Psoas muscle (tissue), 8 donors: Measurements from ENCODE around the gene BRME1. TPM values are rescaled to one million over a fixed set of nuclear protein-coding genes. Genes with fewer than 3 reads are reported as not detected.
A peak's percentile ranks its signal among the peaks of the same experiment; 100 is the strongest.

Experiments used
- ATAC-seq, 4 donors: fragments of 200-7000 bp; cut with Tn5 transposase; one replicate each; pipeline ENCODE4 v1.9.1; 2020; ENCODE audit warnings: moderate library complexity in 3 of 4, mild to moderate bottlenecking in 2 of 4
- DNase-seq, 2 donors: peaks; one replicate each; pipeline ENCODE4 v3.0.0-alpha.2; 2020
- H3K27ac ChIP-seq: fragments of 200-600 bp; one replicate; pipeline ENCODE4 v1.8.0; 2022
- H3K27me3 ChIP-seq, 3 donors: fragments of 200-600 bp in 1 of 3; one replicate each; pipeline versions ENCODE4 v1.6.1 to v1.8.0; 2013 to 2022; ENCODE audit warnings: low read length in 2 of 3, mild to moderate bottlenecking in 2 of 3, moderate library complexity in 1 of 3; ENCODE audit not compliant: insufficient read depth in 3 of 3
- H3K36me3 ChIP-seq, 2 donors: fragments of 200-600 bp in 1 of 2; one replicate each; pipeline versions ENCODE4 v1.6.1 to v1.8.0; 2013 to 2022; ENCODE audit warnings: low read depth in 1 of 2, mild to moderate bottlenecking in 1 of 2, moderate library complexity in 1 of 2; ENCODE audit not compliant: insufficient read depth in 1 of 2
- H3K4me1 ChIP-seq: fragments of 200-600 bp; one replicate; pipeline ENCODE4 v1.8.0; 2022
- H3K4me3 ChIP-seq: fragments of 200-600 bp; one replicate; pipeline ENCODE4 v1.8.0; 2022; ENCODE audit warnings: mild to moderate bottlenecking
- H3K9me3 ChIP-seq: fragments of 200-600 bp; one replicate; pipeline ENCODE4 v1.8.0; 2022
- WGBS, 3 donors: extraction: QIAGEN DNeasy Blood & Tissue Kit; methylation state at CpG; one replicate each; pipeline versions ENCODE4 v1.1.6 to v1.1.7; 2013; 5-methylcytosine and 5-hydroxymethylcytosine counted together
- intact Hi-C, 2 donors: fragments of 100-400 bp; cut with DNase I; formaldehyde crosslinking; loops; one replicate each; pipeline versions ENCODE4 v1.11.0 to v1.14.2; 2022
- long read RNA-seq, 2 donors: library from polyadenylated mRNA; unstranded; transcript quantifications; one replicate each; pipeline ENCODE4 v2.0.0, GENCODE V29; 2021
- polyA plus RNA-seq, 3 donors: library from polyadenylated mRNA; stranded (reverse); fragments of 200-250 nt; gene quantifications; one replicate each; pipeline ENCODE4 v1.2.3, GENCODE V29; 2013
- total RNA-seq, 4 donors: library from RNA; stranded (reverse); fragmentation: NEBNext Ultra II Directional in 2 of 4; extraction: Animal tissue kit (Norgen Biotek cat#: 25700) in 2 of 4; gene quantifications; one replicate each; pipeline versions ENCODE4 v1.2.1 to v1.2.4, GENCODE V29; 2021 to 2023
- TF ChIP-seq, protein P1 (sequence below): fragments of 200-600 bp; IDR thresholded peaks from one replicate; pipeline ENCODE4 v1.8.0; 2022; ENCODE audit warnings: antibody characterized with exemption
- donor health status: healthy with polysubstance abuse.
- donor health status: DM: no; HTN: no; CAD: no; lungs with moderate emphysema.
- donor health status: Bipolar disorder and iron deficiency.
- donor health status: healthy.
- donor health status: DM: yes; HTN: yes; CAD: no.
- donor health status: DM: no; HTN: no; CAD: no.
- donor health status: DM: no; HTN: no; CAD: no.
- donor health status: DM: yes; HTN: yes; CAD: no.

The BRME1 gene
- total RNA-seq (1 to 10 TPM in 2 of 4 donors, under 1 TPM in 2; 0.27 to 1.5 (median 1.0) TPM), polyA plus RNA-seq (1 to 10 TPM in 2 of 3 donors, under 1 TPM in 1; 0.86 to 2.5 (median 1.7) TPM)
- long read RNA-seq, donor 1: 0 reads
- long read RNA-seq, donor 2: 0 reads

GRCh38 chr19:13905634-13906520, at the start of gene BRME1, which contains the start of gene CC2D1A:
TSS of gene BRME1 (minus strand) at chr19:13906117. CDS start at chr19:13904892, 1,225 bp downstream.
TSS of gene CC2D1A (plus strand) at chr19:13906201. CDS start at chr19:13906442, 241 bp downstream.
- Histone ChIP-seq H3K9me3 (no peaks in the 10 kb centered on the region), H3K4me3 (peak within 1 kb of the TSS; percentile 83), H3K27ac (peak within 1 kb of the TSS; percentile 70), H3K36me3 (peaks cover 0 to 16% of the 10 kb centered on the region in 2 donors), H3K4me1 (peaks cover 3% of the 10 kb centered on the region), H3K27me3 (no peaks in the 10 kb centered on the region)
- ATAC-seq: peak; percentile 98 to 100 (median 99)
- TF ChIP-seq, protein P1, sequence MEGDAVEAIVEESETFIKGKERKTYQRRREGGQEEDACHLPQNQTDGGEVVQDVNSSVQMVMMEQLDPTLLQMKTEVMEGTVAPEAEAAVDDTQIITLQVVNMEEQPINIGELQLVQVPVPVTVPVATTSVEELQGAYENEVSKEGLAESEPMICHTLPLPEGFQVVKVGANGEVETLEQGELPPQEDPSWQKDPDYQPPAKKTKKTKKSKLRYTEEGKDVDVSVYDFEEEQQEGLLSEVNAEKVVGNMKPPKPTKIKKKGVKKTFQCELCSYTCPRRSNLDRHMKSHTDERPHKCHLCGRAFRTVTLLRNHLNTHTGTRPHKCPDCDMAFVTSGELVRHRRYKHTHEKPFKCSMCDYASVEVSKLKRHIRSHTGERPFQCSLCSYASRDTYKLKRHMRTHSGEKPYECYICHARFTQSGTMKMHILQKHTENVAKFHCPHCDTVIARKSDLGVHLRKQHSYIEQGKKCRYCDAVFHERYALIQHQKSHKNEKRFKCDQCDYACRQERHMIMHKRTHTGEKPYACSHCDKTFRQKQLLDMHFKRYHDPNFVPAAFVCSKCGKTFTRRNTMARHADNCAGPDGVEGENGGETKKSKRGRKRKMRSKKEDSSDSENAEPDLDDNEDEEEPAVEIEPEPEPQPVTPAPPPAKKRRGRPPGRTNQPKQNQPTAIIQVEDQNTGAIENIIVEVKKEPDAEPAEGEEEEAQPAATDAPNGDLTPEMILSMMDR: no peak
- WGBS, 3 donors: 2 to 4% (median 4%) methylated on average over 68 to 86 of the region's 86 CpGs
- DNase-seq: peak; percentile 95 to 97
- intact Hi-C loops: loop anchor here (5.0 kb wide), 1 partner anchor 46 kb away; the partner anchor contains the start of gene DCAF15 (in 2 of the 2)

- intact Hi-C loops: loop anchor here (5.0 kb wide), 1 partner anchor 47 kb away; the partner anchor contains the start of genes BRME1 (in 2 of the 2) and CC2D1A (in 2 of the 2)
- H3K4me3 ChIP-seq: no peak overlapping the region
- TF ChIP-seq, protein P1: no peak
- H3K27me3 ChIP-seq: no peaks in the 10 kb centered on the region
- peaks cover 0 to 49% of the 10 kb centered on the region in 2 donors for H3K36me3 ChIP-seq
- H3K4me1 ChIP-seq: peaks cover 10% of the 10 kb centered on the region
- ATAC-seq: no peak
- H3K27ac ChIP-seq: no peak overlapping the region
- WGBS, 3 donors: 92 to 94% (median 93%) methylated on average over 15 of the region's 15 CpGs
- no peak for DNase-seq
- no peaks in the 10 kb centered on the region for H3K9me3 ChIP-seq
Measured at GRCh38 chr19:13954185-13954584, 48.3 kb upstream of the BRME1 start.

DNA sequence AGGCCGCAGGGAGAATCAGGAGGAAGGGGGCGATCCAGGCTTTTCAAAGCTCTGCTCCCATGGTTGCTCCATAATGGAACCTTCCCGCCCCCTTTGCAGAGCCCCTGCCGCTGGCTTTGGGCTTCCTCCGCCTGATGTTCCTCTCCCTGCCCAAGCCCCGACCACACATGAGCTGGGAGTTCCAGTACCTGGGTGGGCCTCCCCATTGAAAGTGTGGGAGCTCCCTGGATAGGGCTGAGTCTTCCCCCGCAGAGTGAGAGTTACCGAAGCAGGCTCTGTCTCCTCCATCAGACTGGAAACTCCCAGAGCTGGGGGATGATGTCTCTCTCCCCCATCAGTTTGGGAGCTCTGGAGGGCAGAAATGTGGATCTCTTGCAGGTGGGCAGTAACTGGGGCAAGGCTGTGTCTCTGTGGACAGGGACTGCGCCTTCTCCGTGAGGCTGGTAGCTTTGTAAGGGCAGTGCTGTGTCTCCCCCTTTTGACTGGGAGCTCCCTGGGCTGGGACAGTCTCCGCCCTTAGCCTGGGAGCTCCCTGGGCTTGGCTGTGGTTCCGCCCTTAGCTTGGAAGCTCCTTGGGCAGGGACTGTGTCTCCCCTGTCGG, 47.1 kb upstream of the BRME1 start:
- Histone ChIP-seq H3K9me3 (no peaks in the 10 kb centered on the region), H3K27me3 (no peaks in the 10 kb centered on the region), H3K36me3 (peaks cover 0 to 38% of the 10 kb centered on the region in 2 donors), H3K27ac (peak overlapping the region; percentile 85), H3K4me3 (peak overlapping the region; percentile 80), H3K4me1 (peaks cover 10% of the 10 kb centered on the region)
- 2 to 10% (median 3%) methylated on average over 11 to 13 of the region's 13 CpGs for WGBS, 3 donors
- intact Hi-C loops: loop anchor here (5.0 kb wide), 1 partner anchor 46 kb away; the partner anchor contains the start of genes BRME1 (in 2 of the 2) and CC2D1A (in 2 of the 2)
- no peak for DNase-seq
- TF ChIP-seq, protein P1: no peak
- ATAC-seq: peak in 1 of 4 donors; percentile 12

DNA sequence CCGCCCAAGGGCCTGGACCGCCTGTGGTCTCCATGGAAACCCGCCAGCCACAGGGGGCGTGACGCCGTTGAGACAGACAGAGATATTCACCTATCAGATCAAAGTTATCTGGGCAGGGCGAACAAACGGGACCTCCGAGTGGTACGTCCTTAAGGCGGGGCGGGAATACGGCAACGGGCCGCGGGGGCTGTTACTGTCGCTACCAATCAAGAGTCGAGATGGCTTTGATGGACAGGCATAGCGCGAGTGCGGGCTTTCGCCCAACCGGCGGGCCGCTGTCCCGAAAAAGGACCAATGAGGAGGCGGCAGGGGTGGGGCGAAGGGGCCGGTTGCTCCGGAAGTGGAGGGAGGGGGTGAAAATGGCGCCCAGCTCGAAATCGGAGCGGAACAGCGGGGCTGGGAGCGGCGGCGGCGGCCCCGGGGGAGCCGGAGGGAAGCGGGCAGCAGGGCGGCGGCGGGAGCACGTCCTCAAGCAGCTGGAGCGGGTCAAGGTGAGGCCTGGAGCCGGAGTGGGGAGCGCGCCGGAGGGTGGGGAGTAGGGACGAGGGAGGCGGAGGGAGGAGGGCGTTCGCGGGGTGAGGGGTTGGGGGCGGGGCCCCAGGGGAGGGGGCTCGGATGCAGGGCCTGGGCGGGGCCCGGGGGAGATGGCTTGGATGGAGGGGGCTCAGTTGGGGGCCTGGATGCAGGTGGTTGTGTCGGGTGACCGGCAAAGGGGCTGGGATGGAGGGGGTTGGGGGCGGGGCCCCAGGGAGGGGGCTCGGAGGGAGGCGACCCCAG, 46.4 kb upstream of the BRME1 start, which contains the start of gene DCAF15:
DCAF15 (plus strand) TSS at position 356 of the 777 bp plus-strand sequence; CDS start at position 360, 4 bp downstream.
- peak; percentile 99 to 100 for DNase-seq
- TF ChIP-seq, protein P1: no peak
- Histone ChIP-seq H3K27me3 (no peaks in the 10 kb centered on the region), H3K9me3 (no peaks in the 10 kb centered on the region), H3K4me3 (peak within 1 kb of the TSS; percentile 80), H3K4me1 (peaks cover 10% of the 10 kb centered on the region), H3K36me3 (peaks cover 0 to 31% of the 10 kb centered on the region in 2 donors), H3K27ac (peak within 1 kb of the TSS; percentile 85)
- intact Hi-C loops: loop anchor here (5.0 kb wide), 1 partner anchor 45 kb away; the partner anchor contains the start of genes BRME1 (in 2 of the 2) and CC2D1A (in 2 of the 2)
- peak; percentile 97 to 100 (median 98) for ATAC-seq
- WGBS, 3 donors: 0 to 1% (median 1%) methylated on average over 34 to 64 of the region's 65 CpGs
